ENCODE data around the gene SVIL.
"Not testable (repeated sequence)": the region's sequence is repeated elsewhere in the genome, so short reads cannot be mapped to it uniquely, and the experiment has no call there.

GRCh38 chr10:29566209-29566608 lies 68.6 kb downstream of the SVIL start:
- not testable (repeated sequence) for TF ChIP-seq POLR2AphosphoS5 (IDR thresholded peaks at IDR 0.05; ENCODE audit: borderline replicate concordance, low read depth, low read length); EZH2 (IDR thresholded peaks at IDR 0.05); FOXP2 (optimal IDR thresholded peaks at IDR 0.05; ENCODE audit: control extremely low read depth, extremely low read length, insufficient read depth)
